Dedifferentiated amniotic fluid mesenchymal stem cell (primary cell): ENCODE results near the gene CDH13.

Source experiments
- DNase-seq: peaks from one replicate; pipeline ENCODE4 v3.0.0-alpha.2; 2016; ENCODE audit errors: extremely low spot score

CDH13 gene

GRCh38 chr16:82996814-82997213 is 370.0 kb downstream of the CDH13 start:
- no peak for DNase-seq

GRCh38 chr16:82999711-83000110 is 372.9 kb downstream of the CDH13 start:
- no peak for DNase-seq

GRCh38 chr16:83002351-83003334 is 375.9 kb downstream of the CDH13 start:
- DNase-seq = no peak

GRCh38 chr16:83004868-83005652 is 378.3 kb downstream of the CDH13 start:
- no peak for DNase-seq

GRCh38 chr16:83005653-83006160 is 378.9 kb downstream of the CDH13 start:
- peak; percentile 16 for DNase-seq

GRCh38 chr16:83010776-83011720 is 384.3 kb downstream of the CDH13 start:
- no peak for DNase-seq

- DNase-seq = no peak
These were observed 385.2 kb downstream of the CDH13 start for GRCh38 chr16:83011939-83012338.

- no peak for DNase-seq
These were observed 386.3 kb downstream of the CDH13 start for GRCh38 chr16:83013071-83013470.

GRCh38 chr16:83019963-83020362 is 393.2 kb downstream of the CDH13 start:
- DNase-seq = no peak

- no peak for DNase-seq
These were observed 394.3 kb downstream of the CDH13 start for GRCh38 chr16:83021045-83021444.

- no peak for DNase-seq
These were observed 395.0 kb downstream of the CDH13 start for GRCh38 chr16:83021746-83022145.

GRCh38 chr16:83023011-83023410 is 396.2 kb downstream of the CDH13 start:
- DNase-seq = no peak

GRCh38 chr16:83023640-83024039 is 396.9 kb downstream of the CDH13 start:
- DNase-seq = no peak

GRCh38 chr16:83027973-83028372 is 401.2 kb downstream of the CDH13 start:
- no peak for DNase-seq

- no peak for DNase-seq
These were observed 402.7 kb downstream of the CDH13 start for GRCh38 chr16:83029467-83029866.

- DNase-seq = no peak
These were observed 404.8 kb downstream of the CDH13 start for GRCh38 chr16:83031524-83031923.

- no peak for DNase-seq
These were observed 410.3 kb downstream of the CDH13 start for GRCh38 chr16:83037102-83037501.

GRCh38 chr16:83037884-83038283 is 411.1 kb downstream of the CDH13 start:
- DNase-seq = no peak

GRCh38 chr16:83040174-83040573 is 413.4 kb downstream of the CDH13 start:
- no peak for DNase-seq

- no peak for DNase-seq
These were observed 417.8 kb downstream of the CDH13 start for GRCh38 chr16:83044589-83044988.

- DNase-seq = no peak
These were observed 419.0 kb downstream of the CDH13 start for GRCh38 chr16:83045790-83046189.
